Smooth muscle cell (in vitro differentiated cells): ENCODE measurements around the gene FXYD3. TPM values are rescaled to one million over a fixed set of nuclear protein-coding genes. Genes with fewer than 3 reads are reported as not detected.

Experiments used
- DNase-seq: peaks from one replicate; lab custom pipeline; 2025; ENCODE audit not compliant: unreplicated experiment; lab: John Stamatoyannopoulos, UW
- H2AFZ ChIP-seq: fragments of 200-600 bp; sonication (generic); 2 replicates; pipeline ENCODE4 v1.6.0; 2016; ENCODE audit warnings: antibody characterized with exemption, low read depth, mild to moderate bottlenecking
- H3F3A ChIP-seq: fragments of 200-600 bp; sonication (generic); 2 replicates; pipeline ENCODE4 v1.6.0; 2017; ENCODE audit warnings: antibody characterized with exemption, low read depth
- H3K27ac ChIP-seq: fragments of 200-600 bp; sonication (generic); 2 replicates; pipeline ENCODE4 v1.5.1; 2016; ENCODE audit warnings: low read depth, mild to moderate bottlenecking
- H3K27me3 ChIP-seq: fragments of 200-600 bp; sonication (generic); 2 replicates; pipeline ENCODE4 v1.6.1; 2016; ENCODE audit warnings: low read depth, mild to moderate bottlenecking
- H3K36me3 ChIP-seq: fragments of 200-600 bp; sonication (generic); 2 replicates; pipeline ENCODE4 v1.5.1; 2016; ENCODE audit warnings: low read depth
- H3K4me1 ChIP-seq: fragments of 200-600 bp; sonication (generic); 2 replicates; pipeline ENCODE4 v1.5.1; 2016; ENCODE audit warnings: low read depth
- H3K4me2 ChIP-seq: fragments of 200-600 bp; sonication (generic); 2 replicates; pipeline ENCODE4 v1.6.0; 2016; ENCODE audit warnings: mild to moderate bottlenecking
- H3K4me3 ChIP-seq: fragments of 200-600 bp; sonication (generic); 2 replicates; pipeline ENCODE4 v1.5.1; 2016; ENCODE audit warnings: mild to moderate bottlenecking
- H3K79me2 ChIP-seq: fragments of 200-600 bp; sonication (generic); 2 replicates; pipeline ENCODE4 v1.6.0; 2016; ENCODE audit warnings: low read depth, mild to moderate bottlenecking
- H3K9ac ChIP-seq: fragments of 200-600 bp; sonication (generic); 2 replicates; pipeline ENCODE4 v1.6.0; 2016; ENCODE audit warnings: low read depth
- H3K9me3 ChIP-seq: fragments of 200-600 bp; sonication (generic); replicated peaks from 2 replicates; pipeline ENCODE4 v1.5.1; 2016; ENCODE audit warnings: low read depth
- H4K20me1 ChIP-seq: fragments of 200-600 bp; sonication (generic); 2 replicates; pipeline ENCODE4 v1.6.0; 2016; ENCODE audit warnings: low read depth
- CTCF ChIP-seq: fragments of 200-600 bp; sonication (generic); IDR thresholded peaks from 2 replicates; pipeline ENCODE4 v1.5.1; 2017; ENCODE audit warnings: borderline replicate concordance, mild to moderate bottlenecking, antibody characterized with exemption; ENCODE audit not compliant: insufficient read depth, poor library complexity, severe bottlenecking
- WGBS: methylation state at CpG from one replicate; pipeline ENCODE4 v1.1.7; 2016; ENCODE audit warnings: low lambda C conversion rate; 5-methylcytosine and 5-hydroxymethylcytosine counted together
- polyA plus RNA-seq: library from polyadenylated mRNA; unstranded; fragments of >200 nt; fragmentation: Nextera tagmentation; extraction: Ambion mirVana; gene quantifications from 2 replicates; pipeline ENCODE4 v1.2.1, GENCODE V29; 2016
- total RNA-seq: library from RNA; depleted of rRNA; stranded (reverse); fragments of >200 nt; gene quantifications from 2 replicates; pipeline ENCODE4 v1.2.3, GENCODE V29; 2014

The FXYD3 gene
- total and polyA plus RNA-seq, 2 experiments from 2014 or later: 23.0 to 37.0 TPM

- Histone ChIP-seq H3K9ac (no peak overlapping the region), H2AFZ (no peak overlapping the region), H3K79me2 (no peaks in the 10 kb centered on the region), H3K9me3 (no peaks in the 10 kb centered on the region), H3K4me2 (no peak overlapping the region), H3K4me1 (peaks cover 10% of the 10 kb centered on the region), H4K20me1 (no peaks in the 10 kb centered on the region), H3K4me3 (no peak overlapping the region), H3K36me3 (no peaks in the 10 kb centered on the region), H3F3A (no peaks in the 10 kb centered on the region), H3K27ac (no peak overlapping the region), H3K27me3 (no peaks in the 10 kb centered on the region)
- DNase-seq: no peak
- WGBS: 95% methylated on average over 33 of the region's 35 CpGs
- TF ChIP-seq CTCF: no peak
These were observed 10.4 kb downstream of the FXYD3 start for GRCh38 chr19:35125749-35126623.

GRCh38 chr19:35126624-35126959 lies 11.0 kb downstream of the FXYD3 start:
- H3K4me1 ChIP-seq: peaks cover 10% of the 10 kb centered on the region
- H3K4me2 ChIP-seq: no peak overlapping the region
- H3F3A ChIP-seq: no peaks in the 10 kb centered on the region
- DNase-seq: no peak
- H3K27ac ChIP-seq: no peak overlapping the region
- no peak overlapping the region for H3K9ac ChIP-seq
- no peaks in the 10 kb centered on the region for H3K9me3 ChIP-seq
- H3K36me3 ChIP-seq: no peaks in the 10 kb centered on the region
- H4K20me1 ChIP-seq: no peaks in the 10 kb centered on the region
- no peaks in the 10 kb centered on the region for H3K79me2 ChIP-seq
- no peak overlapping the region for H2AFZ ChIP-seq
- 87% methylated on average over 16 of the region's 20 CpGs for WGBS
- no peaks in the 10 kb centered on the region for H3K27me3 ChIP-seq
- no peak for TF ChIP-seq CTCF
- no peak overlapping the region for H3K4me3 ChIP-seq

GRCh38 chr19:35127871-35128270 lies 12.2 kb downstream of the FXYD3 start:
- Histone ChIP-seq H4K20me1 (no peaks in the 10 kb centered on the region), H3K4me3 (no peak overlapping the region), H3K4me2 (no peak overlapping the region), H3K9ac (no peak overlapping the region), H3K27ac (no peak overlapping the region), H3F3A (no peaks in the 10 kb centered on the region), H3K4me1 (peaks cover 7% of the 10 kb centered on the region), H3K27me3 (no peaks in the 10 kb centered on the region), H3K36me3 (no peaks in the 10 kb centered on the region), H2AFZ (no peak overlapping the region), H3K79me2 (no peaks in the 10 kb centered on the region), H3K9me3 (no peaks in the 10 kb centered on the region)
- TF ChIP-seq CTCF: no peak
- no peak for DNase-seq
- 84% methylated on average over 7 of the region's 7 CpGs for WGBS
